ENCODE measurements around the gene ARHGAP1. TPM values are rescaled to one million over a fixed set of nuclear protein-coding genes. Genes with fewer than 3 reads are reported as not detected.
A peak's percentile ranks its signal among the peaks of the same experiment; 100 is the strongest.

Gene ARHGAP1
- total and polyA plus RNA-seq, 2 of the 13 experiments (the other 11 are each of a cell fraction or from before 2014, with no cell fraction given) = 18.6 to 30.3 TPM

GRCh38 chr11:46743693-46744339 lies 43.4 kb upstream of the ARHGAP1 start (continued):
- TF ChIP-seq ZNF407 (CRISPR knock-in tag; IDR thresholded peaks at IDR 0.05; ENCODE audit: not compliant biosample characterization) (no peak), AGO2 (optimal IDR thresholded peaks at IDR 0.05; ENCODE audit: low read depth, low read length) (peak; percentile 70), ZSCAN30 (CRISPR knock-in tag; IDR thresholded peaks at IDR 0.05) (no peak), KDM5B (CRISPR knock-in tag; IDR thresholded peaks at IDR 0.05; ENCODE audit: borderline replicate concordance) (0 out of 2 replicates have a peak, but pooled peaks have one; percentile 13), BRF2 (CRISPR knock-in tag; IDR thresholded peaks at IDR 0.05) (no peak), FOXC1 (CRISPR knock-in tag; IDR thresholded peaks at IDR 0.05; ENCODE audit: borderline replicate concordance) (0 out of 2 replicates have a peak, but pooled peaks have one; percentile 37), ZNF547 (CRISPR knock-in tag; IDR thresholded peaks at IDR 0.05) (no peak; the same call in 1 of the 2 replicates), POLR2A (IDR thresholded peaks at IDR 0.05; ENCODE audit: insufficient read depth in 1 of 2, low read depth in 2 of 2, low read length in 2 of 2) (peak in 1 of 2 experiments; percentile 38; a peak in 2 of 4 replicates), ZNF598 (CRISPR knock-in tag; IDR thresholded peaks at IDR 0.05; ENCODE audit: borderline replicate concordance) (no peak), TFDP2 (CRISPR knock-in tag; IDR thresholded peaks at IDR 0.05) (no peak), ZNF562 (CRISPR knock-in tag; IDR thresholded peaks at IDR 0.05; ENCODE audit: borderline replicate concordance) (no peak)
- TF ChIP-seq, protein P1, sequence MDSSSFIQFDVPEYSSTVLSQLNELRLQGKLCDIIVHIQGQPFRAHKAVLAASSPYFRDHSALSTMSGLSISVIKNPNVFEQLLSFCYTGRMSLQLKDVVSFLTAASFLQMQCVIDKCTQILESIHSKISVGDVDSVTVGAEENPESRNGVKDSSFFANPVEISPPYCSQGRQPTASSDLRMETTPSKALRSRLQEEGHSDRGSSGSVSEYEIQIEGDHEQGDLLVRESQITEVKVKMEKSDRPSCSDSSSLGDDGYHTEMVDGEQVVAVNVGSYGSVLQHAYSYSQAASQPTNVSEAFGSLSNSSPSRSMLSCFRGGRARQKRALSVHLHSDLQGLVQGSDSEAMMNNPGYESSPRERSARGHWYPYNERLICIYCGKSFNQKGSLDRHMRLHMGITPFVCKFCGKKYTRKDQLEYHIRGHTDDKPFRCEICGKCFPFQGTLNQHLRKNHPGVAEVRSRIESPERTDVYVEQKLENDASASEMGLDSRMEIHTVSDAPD (CRISPR knock-in tag; IDR thresholded peaks at IDR 0.05) = no peak
- TF ChIP-seq, protein P2, sequence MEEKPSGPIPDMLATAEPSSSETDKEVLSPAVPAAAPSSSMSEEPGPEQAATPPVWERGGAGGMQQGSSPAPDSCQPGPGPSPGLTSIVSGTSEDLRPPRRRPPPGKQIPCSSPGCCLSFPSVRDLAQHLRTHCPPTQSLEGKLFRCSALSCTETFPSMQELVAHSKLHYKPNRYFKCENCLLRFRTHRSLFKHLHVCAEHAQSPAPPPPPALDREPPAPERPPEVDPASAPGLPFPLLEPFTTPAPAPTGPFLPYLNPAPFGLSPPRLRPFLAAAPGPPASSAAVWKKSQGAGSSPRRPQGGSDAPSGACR (CRISPR knock-in tag; IDR thresholded peaks at IDR 0.05) = peak; percentile 53; the same call in 1 of the 2 replicates
- TF ChIP-seq, protein P3, sequence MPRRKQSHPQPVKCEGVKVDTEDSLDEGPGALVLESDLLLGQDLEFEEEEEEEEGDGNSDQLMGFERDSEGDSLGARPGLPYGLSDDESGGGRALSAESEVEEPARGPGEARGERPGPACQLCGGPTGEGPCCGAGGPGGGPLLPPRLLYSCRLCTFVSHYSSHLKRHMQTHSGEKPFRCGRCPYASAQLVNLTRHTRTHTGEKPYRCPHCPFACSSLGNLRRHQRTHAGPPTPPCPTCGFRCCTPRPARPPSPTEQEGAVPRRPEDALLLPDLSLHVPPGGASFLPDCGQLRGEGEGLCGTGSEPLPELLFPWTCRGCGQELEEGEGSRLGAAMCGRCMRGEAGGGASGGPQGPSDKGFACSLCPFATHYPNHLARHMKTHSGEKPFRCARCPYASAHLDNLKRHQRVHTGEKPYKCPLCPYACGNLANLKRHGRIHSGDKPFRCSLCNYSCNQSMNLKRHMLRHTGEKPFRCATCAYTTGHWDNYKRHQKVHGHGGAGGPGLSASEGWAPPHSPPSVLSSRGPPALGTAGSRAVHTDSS (CRISPR knock-in tag; conservative IDR thresholded peaks at IDR 0.05) = no peak

Data from HepG2 (cell line).